Measurements from ENCODE around the gene NR1H4.

NR1H4 gene

DNA sequence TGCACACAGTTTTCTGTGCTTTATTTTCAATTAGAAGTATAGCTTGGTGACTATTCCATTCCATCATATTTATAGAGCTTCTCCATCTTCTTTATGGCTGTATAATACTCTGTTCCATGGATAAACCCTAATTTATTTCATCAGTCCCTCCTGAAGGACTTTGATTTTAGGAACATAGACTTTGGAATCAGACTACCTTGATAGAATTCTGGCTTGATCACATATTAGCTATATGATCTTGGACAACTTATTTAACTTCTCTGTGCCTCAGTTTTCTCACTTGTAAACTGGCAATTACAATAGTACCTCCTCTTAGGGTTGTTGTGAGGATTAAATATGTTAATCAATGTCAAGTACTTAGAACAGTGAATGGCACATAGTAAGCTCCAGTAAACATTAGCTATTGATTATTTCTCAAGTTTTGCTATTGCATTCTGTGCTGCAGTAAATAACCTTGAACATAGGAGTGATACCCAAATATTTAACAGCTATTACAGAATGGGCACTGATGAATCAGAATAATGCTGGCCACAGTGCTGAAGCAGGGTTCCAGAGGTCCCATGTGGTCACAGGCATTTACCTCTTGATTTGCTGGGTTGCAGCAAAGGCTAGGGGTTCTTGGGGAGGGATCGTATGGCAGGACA, 12.2 kb upstream of the NR1H4 start:
- H3K27ac ChIP-seq, result no peak overlapping the region
- no peak for DNase-seq (ENCODE audit: low spot score)
- TF ChIP-seq, protein P1, sequence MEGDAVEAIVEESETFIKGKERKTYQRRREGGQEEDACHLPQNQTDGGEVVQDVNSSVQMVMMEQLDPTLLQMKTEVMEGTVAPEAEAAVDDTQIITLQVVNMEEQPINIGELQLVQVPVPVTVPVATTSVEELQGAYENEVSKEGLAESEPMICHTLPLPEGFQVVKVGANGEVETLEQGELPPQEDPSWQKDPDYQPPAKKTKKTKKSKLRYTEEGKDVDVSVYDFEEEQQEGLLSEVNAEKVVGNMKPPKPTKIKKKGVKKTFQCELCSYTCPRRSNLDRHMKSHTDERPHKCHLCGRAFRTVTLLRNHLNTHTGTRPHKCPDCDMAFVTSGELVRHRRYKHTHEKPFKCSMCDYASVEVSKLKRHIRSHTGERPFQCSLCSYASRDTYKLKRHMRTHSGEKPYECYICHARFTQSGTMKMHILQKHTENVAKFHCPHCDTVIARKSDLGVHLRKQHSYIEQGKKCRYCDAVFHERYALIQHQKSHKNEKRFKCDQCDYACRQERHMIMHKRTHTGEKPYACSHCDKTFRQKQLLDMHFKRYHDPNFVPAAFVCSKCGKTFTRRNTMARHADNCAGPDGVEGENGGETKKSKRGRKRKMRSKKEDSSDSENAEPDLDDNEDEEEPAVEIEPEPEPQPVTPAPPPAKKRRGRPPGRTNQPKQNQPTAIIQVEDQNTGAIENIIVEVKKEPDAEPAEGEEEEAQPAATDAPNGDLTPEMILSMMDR (conservative IDR thresholded peaks at IDR 0.05; ENCODE audit: low read depth), result no peak
- ChIA-PET CTCF (interaction anchor here (0.6 to 0.7 kb wide), 2 partner anchors 224 to 1410 kb away, joined by 3 read pairs; no protein-coding TSS in a partner anchor), POLR2A (ENCODE audit: low non-redundant PET) (no interaction called here)

DNA sequence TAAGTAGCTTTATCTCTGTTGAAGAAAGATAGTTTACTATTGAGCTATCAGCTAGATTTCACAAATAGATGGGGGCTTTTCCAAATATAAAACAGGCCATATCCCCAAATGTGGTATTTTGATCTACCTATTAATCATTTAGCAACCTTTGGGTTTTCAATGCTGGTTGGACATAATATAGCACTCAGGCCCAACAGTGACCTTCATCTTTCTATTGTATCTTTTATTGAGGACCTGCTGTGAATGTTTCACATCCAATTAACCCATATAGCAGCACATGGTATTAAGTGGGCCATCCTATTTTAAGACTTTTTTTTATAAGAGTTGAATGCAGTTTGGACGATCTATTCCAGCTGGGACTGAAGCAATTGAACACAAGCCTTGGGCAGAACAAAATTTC, 10.0 kb upstream of the NR1H4 start:
- no peak for DNase-seq (ENCODE audit: low spot score)
- TF ChIP-seq, protein P1 (conservative IDR thresholded peaks at IDR 0.05; ENCODE audit: low read depth), result no peak
- ChIA-PET POLR2A (ENCODE audit: low non-redundant PET) (no interaction called here), CTCF (interaction anchor here (0.7 to 0.8 kb wide), 2 partner anchors 21 to 79 kb away, joined by 3 read pairs; no protein-coding TSS in a partner anchor)
- no peak overlapping the region for H3K27ac ChIP-seq

DNA sequence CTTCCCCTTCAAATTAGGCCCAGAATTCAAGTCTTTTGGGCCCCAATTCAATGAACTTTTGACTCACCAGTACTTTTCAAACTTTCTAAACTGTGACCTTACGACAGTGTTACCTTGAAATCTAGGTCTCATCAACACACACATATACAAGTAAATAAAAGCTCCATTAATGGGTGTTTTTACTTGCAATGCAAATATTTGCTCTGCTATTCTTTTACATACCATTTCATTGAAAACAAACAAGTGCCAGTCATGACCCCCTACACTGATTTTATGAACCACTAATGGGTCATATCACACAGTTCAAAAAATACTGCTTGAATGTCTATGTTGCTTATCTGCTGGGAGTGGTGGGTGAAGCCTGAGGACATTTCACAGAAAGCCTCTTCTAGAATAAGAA, 9.1 kb upstream of the NR1H4 start:
- no peak overlapping the region for H3K27ac ChIP-seq
- ChIA-PET POLR2A (ENCODE audit: low non-redundant PET) (no interaction called here), CTCF (no interaction called here)
- TF ChIP-seq, protein P1 (conservative IDR thresholded peaks at IDR 0.05; ENCODE audit: low read depth), result no peak
- no peak for DNase-seq (ENCODE audit: low spot score)

DNA sequence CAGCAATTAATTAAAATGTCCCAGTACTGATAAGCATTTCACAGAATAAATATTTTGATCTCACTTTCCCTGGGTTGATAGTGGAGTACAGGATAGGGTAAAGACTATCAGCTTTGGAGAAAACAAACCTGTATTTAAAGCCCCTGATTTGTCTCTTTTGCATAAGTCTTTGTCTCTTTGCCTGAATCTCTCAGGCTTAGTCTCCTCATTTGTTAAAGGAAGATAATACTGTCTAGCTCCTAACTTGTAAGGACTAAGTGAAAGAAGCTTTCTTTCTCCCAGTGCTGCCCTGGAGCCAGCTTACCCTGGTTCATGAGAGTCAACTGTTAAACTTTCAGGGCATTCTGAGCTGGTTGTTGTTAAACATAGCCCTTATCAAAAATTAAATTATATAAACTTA, 5.5 kb upstream of the NR1H4 start:
- no peak for DNase-seq (ENCODE audit: low spot score)
- CTCF ChIA-PET, result no interaction called here
- H3K27ac ChIP-seq, result no peak overlapping the region

DNA sequence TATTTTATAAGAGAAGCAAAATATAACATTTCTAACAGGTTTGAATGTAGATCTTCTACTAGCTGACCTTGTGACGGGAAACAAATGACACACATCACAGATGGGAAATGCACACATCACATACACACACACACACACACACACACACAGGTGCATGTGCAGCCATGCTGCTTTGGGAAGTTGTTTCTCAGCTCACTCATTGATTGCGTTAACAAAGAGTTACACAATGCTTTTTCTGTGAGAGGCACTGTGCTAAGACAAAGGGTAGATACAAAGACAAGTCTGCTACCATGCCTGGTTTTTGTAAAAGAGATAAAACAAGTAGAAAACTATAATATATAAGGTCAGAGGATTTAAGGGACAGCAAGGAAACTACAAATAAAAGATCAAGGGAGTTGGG, 1.3 kb upstream of the NR1H4 start:
- TF ChIP-seq, protein P1 (conservative IDR thresholded peaks at IDR 0.05; ENCODE audit: low read depth), result no peak
- H3K27ac ChIP-seq, result no peak overlapping the region
- no peak for DNase-seq (ENCODE audit: low spot score)
- ChIA-PET POLR2A (ENCODE audit: low non-redundant PET) (no interaction called here), CTCF (no interaction called here)

More for the DNA sequence above, 5.5 kb upstream of the NR1H4 start:
- TF ChIP-seq, protein P1 (conservative IDR thresholded peaks at IDR 0.05; ENCODE audit: low read depth), result no peak
- POLR2A ChIA-PET (ENCODE audit: low non-redundant PET), result no interaction called here

DNA sequence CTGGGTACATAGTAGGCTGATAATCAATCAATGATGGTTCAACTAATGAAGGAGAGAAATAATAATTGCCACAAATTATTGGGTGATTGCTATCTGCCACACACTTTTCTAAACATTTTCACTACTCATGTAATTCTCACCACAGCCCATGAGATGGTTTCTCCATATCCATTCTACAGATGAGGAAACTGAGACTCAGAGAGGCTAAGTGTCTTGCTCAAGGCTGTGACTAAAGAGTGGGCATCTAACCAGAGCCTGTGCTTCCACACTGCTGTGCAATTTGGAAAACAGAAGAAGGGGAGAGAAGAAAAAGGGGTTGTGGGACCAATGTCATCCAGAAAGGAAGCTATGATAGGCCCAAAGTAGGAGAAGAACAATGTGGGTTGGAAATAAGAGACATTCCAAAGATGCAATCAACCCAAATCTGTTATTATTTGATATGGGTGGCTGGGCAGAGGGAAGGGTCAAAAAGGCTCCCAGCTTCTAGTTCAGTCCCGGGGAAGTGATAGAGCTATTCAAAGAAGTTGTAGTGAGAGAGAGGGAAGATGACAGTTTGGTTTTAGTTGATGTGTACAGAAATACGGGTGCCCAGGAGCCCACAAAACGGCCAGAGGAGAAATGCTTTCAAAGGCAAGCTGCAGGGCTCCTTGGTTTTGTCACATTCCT, 483 bp upstream of the NR1H4 start:
- ChIA-PET POLR2A (ENCODE audit: low non-redundant PET) (no interaction called here), CTCF (no interaction called here)
- no peak for DNase-seq (ENCODE audit: low spot score)
- TF ChIP-seq, protein P1 (conservative IDR thresholded peaks at IDR 0.05; ENCODE audit: low read depth), result no peak
- H3K27ac ChIP-seq, result no peak overlapping the region

Data from RWPE1 (cell line).